GM12872 (cell line): ENCODE data around the gene PSMB5.

Experiments used
- CTCF ChIP-seq: IDR thresholded peaks from 3 replicates; pipeline ENCODE4 v1.5.1; 2011; ENCODE audit warnings: low read depth, mild to moderate bottlenecking, low read length, moderate library complexity; ENCODE audit not compliant: insufficient read depth

The PSMB5 gene

GRCh38 chr14:23023795-23024152 is 10.9 kb downstream of the PSMB5 start:
- TF ChIP-seq CTCF, result no peak

GRCh38 chr14:23023022-23023794 is 11.5 kb downstream of the PSMB5 start:
- no peak for TF ChIP-seq CTCF

GRCh38 chr14:23021889-23022442 is 12.7 kb downstream of the PSMB5 start:
- no peak for TF ChIP-seq CTCF

GRCh38 chr14:23021434-23021833 is 13.3 kb downstream of the PSMB5 start:
- no peak for TF ChIP-seq CTCF

- TF ChIP-seq CTCF, result no peak
Measured at GRCh38 chr14:23020143-23021128, 14.3 kb downstream of the PSMB5 start.

- no peak for TF ChIP-seq CTCF
Measured at GRCh38 chr14:23018107-23018506, 16.6 kb downstream of the PSMB5 start.

GRCh38 chr14:23017091-23017490 is 17.6 kb downstream of the PSMB5 start:
- no peak for TF ChIP-seq CTCF
